AG08396 (cell line): ENCODE measurements around the gene UQCC2.

Source experiments
- DNase-seq: peaks from one replicate; pipeline ENCODE4 v3.0.0; 2012; ENCODE audit warnings: low spot score, mixed read lengths

UQCC2 gene

GRCh38 chr6:33744001-33744848 lies 32.7 kb upstream of the UQCC2 start:
- peak; percentile 86 for DNase-seq

GRCh38 chr6:33742837-33743236 lies 31.3 kb upstream of the UQCC2 start:
- DNase-seq: no peak

- DNase-seq: no peak
Observed at GRCh38 chr6:33742092-33742491, 30.6 kb upstream of the UQCC2 start.

DNA sequence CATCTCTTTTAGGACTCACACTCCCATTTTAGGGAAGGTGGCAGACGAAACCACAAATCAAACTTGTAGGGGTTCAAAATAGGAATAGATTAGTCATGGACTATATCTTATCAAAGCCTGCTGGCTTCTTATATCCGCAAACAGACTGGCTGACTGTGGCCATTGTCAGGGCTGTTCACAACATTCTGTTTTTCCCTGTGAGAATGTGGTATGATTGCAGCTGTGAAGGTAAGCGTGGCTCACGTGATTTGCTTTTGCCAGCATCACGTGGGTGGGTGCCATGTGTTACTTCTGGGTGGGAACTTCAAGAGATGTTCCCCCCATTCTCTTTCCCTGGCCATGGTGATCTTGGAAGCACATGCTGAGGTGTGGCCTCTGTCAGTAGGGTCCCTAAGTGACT lies 29.3 kb upstream of the UQCC2 start:
- no peak for DNase-seq

DNA sequence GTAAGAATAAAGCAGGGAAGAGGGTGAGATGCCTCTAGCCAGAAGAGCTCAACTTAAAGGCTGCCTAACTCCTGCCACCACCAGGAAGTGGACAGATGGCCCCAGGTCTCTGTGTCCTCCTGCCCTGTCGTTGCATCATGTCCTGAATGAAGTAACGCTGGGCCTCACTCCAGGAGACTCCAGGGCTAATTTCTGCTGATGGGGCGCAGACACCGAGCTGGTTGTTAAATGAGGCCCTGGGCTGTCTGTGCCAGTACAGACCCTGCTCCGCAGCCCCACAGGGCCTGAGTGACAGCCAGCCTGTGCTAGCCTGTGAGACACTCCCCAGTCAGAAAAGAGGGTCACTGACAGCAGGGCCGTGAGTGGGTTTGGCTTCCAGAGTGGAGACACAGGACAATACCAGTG lies 28.7 kb upstream of the UQCC2 start:
- DNase-seq: no peak

GRCh38 chr6:33739571-33739970 lies 28.1 kb upstream of the UQCC2 start:
- DNase-seq: no peak

DNA sequence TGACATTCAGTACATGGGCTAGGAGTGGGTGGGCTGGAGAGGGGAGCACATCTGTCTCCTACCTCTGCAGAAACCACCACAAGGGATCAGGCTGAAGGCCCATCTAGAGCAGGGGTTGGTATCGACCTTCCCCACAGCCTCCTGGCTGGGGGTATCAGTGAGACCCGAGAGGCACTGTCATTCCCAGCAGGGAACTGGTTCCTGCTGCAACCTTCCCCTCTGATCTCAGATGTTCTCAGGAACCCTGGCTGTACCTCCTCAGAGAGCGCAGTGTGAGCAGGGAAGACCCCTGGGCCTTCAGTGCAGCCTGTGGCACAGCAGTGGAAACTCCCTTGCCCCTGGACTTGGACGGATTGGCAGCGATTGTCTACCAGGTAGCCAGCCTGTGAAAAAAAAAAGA lies 27.4 kb upstream of the UQCC2 start:
- no peak for DNase-seq

DNA sequence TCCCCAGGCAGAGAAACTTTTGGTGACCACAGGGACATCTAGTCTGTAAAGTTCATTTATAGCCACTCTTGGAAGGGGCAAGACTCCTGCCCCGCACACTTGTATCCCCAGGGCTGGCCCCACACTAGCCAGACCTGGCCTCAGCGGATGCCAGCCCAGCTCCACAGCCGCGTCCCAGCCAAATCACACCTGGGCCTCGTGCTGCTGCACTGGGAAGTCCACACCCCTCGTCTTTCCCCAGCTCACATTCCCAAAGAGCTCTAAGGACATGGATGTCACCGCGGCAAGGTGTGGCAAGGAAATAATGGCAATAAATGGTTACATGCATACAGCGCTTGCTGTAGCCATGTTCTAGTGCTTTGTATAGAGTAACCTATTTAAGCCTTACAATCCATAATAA lies 26.7 kb upstream of the UQCC2 start:
- no peak for DNase-seq

GRCh38 chr6:33737267-33738026 lies 25.9 kb upstream of the UQCC2 start:
- no peak for DNase-seq

- no peak for DNase-seq
Observed at GRCh38 chr6:33735216-33735615, 23.7 kb upstream of the UQCC2 start.

GRCh38 chr6:33733709-33734007 lies 22.2 kb upstream of the UQCC2 start:
- DNase-seq: no peak

DNA sequence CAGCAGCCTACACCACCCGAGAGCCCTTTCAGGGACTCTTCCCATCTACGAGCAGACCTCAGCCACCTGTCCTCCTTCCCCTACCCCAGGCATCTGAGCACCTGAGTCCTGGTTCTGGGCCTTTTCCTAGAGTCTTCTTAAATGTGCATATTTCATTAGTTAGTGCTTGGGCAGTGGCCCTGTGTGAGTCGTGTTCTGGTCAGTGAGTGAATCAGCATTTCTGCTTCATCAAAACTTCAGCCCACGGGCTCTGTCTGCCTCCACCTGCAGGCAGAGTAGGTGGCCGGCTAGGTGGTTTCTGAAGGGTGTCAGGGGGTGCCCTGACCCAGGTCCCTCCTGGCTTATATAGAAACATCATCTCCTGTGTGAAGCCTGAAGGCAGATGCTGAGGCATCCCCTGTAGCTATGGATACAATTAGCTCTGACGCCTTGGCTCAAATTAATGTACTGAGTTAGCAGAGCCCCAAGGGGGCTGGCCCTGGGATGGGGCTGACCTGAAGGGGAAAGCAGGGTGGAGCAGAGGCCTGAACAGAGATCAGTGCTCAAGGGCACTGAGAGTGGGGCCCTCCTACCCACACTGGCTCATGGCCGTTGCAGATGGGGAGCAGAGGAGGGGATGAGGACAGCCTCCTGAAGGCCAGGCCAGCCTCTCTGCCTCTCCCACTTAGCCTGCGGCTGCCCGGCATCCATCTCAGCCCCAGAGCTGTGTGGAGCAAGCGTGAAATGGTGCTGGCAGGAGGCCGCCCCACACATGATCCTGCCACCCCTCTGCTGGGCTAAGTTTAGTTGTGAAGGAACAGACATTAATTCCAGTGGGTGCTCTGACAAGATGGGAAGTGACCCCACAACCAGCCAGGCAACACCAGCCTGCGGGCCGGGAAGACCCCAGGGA lies 21.6 kb upstream of the UQCC2 start:
- DNase-seq: peak; percentile 32

- no peak for DNase-seq
Observed at GRCh38 chr6:33732385-33732784, 20.9 kb upstream of the UQCC2 start.

GRCh38 chr6:33731751-33732282 lies 20.3 kb upstream of the UQCC2 start:
- DNase-seq: no peak

DNA sequence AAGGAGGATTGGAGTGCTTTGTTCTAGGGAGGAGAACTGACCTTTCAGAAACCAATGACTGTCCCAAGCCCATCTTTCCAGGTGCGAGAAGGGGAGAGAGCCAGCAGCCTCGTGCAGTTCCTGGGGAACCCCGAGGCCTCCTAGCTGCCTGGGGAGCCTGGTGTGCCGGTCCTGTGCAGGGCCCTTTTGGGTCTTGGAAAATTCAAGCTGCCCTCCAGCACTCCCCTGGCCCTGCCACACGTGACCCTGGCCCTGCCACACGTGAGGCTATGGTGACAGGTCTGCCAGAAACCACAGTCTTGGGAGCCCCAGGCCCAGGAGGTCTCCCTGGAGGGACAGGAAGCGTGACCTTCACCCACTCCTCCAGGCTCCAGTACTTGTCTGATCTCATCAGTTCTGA lies 19.5 kb upstream of the UQCC2 start:
- no peak for DNase-seq

- DNase-seq: no peak
Observed at GRCh38 chr6:33730611-33731010, 19.1 kb upstream of the UQCC2 start.

DNA sequence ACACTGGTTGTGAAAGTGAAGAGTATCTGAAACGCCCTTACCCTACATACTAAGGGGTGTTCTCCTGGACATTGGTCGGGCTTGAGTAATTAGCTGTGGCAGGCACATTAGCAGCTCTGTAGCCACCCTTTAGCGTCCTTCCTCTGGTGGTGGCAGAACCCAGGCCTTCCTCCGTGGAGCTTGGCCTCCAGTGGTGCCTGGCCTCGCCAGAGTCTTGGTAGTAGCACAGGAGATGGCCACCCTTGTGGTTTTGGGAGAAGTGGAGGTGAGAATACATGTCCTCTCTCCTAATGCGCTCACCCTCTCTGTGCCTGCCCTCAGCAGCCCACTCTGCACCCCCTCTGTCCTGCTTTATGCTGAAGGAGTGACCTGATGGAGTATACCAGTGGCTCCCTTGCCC lies 17.6 kb upstream of the UQCC2 start:
- no peak for DNase-seq

GRCh38 chr6:33728438-33728837 lies 16.9 kb upstream of the UQCC2 start:
- DNase-seq: no peak

GRCh38 chr6:33727932-33728331 lies 16.4 kb upstream of the UQCC2 start:
- no peak for DNase-seq

DNA sequence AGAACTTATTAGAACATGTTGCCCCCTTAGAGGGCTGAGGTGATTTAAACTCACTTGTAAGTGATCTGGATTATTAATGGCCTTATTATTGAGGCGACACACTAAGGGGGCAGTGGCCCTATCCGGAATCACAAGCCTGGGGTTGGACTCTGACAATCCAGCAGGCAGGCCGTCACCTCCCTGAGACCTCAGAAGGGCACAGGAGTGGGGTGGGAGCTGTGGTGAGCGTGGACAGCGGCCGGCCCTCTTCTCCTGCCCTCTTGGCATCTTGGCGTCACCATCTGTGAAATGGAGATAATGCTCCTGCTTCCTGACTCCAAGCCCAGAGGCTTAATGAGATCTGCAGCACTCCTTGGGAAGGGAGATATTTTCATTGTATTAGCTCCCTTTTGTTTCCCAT lies 15.6 kb upstream of the UQCC2 start:
- DNase-seq: no peak

DNA sequence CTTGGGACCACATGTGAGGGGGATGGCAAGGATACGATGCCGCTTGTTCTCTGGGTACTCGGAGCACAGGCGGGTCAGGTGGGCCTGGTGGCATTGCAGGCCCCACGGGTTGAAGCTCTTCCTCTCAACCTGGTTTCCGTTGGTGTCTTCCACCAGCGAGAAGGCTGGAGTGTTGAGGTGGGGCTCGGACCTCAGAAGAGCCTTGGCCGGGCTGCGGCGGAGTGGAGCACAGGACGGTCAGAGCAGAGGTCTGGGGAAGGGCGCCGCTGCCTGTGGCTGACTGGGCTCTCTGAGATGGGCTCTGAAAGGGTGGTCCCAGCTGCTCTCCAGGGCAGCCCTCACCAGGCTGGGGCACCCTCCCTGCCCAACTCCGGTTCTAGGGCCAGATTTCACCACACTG lies 15.2 kb upstream of the UQCC2 start:
- no peak for DNase-seq

DNA sequence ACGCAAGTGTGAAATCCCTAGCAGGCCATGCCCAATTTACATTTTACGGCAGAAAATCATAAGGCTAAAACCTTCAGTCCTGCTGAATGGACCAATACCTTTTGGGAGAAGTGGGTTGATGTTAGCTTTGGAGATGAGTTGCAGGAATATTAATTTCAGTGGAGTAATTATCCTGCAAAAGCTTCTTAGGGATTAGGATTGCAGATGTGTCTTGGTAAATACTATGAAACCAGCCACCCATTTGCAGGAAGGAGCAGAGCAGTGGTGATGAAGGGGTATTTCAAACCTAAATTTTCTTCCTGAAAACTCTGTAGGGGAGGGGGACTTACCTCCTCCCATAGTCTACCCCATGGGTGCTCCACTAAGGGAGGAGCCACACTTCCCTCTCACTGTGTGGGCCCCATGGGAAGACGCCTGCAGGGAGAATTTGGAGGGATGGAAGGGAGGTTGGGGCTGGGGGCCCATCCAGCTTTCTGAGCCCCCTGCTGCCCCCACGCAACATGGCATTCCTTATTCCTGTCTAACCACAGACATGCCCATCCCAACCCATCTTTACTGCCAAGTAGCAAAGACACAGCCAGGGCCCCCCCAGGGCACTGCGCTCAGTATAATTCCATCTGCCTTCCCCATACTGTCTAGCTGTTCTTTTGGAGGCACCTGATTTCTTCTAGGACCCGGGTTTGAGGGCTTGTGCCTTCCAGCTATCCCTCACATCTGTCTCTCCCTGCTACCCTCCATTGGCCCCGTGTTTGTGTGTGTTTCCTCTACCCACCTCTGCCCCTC lies 14.6 kb upstream of the UQCC2 start:
- no peak for DNase-seq
